Endodermal cell (in vitro differentiated cells): ENCODE data around the gene LTBP2. TPM values are rescaled to one million over a fixed set of nuclear protein-coding genes. Genes with fewer than 3 reads are reported as not detected.

Experiments
- DNase-seq: peaks from one replicate; pipeline ENCODE4 v3.0.0-alpha.2; 2017
- H3K27ac ChIP-seq: 2 replicates; pipeline ENCODE4 v1.5.1; 2013; ENCODE audit warnings: mild to moderate bottlenecking, low read depth, low read length, moderate library complexity
- H3K27me3 ChIP-seq: 2 replicates; pipeline ENCODE4 v1.6.1; 2013; ENCODE audit warnings: mild to moderate bottlenecking, low read length, moderate library complexity; ENCODE audit not compliant: insufficient read depth, control insufficient read depth, poor library complexity, severe bottlenecking
- H3K36me3 ChIP-seq: 2 replicates; pipeline ENCODE4 v1.7.0; 2013; ENCODE audit warnings: mild to moderate bottlenecking, low read length, moderate library complexity; ENCODE audit not compliant: control insufficient read depth, insufficient read depth
- H3K4me1 ChIP-seq: one replicate; pipeline ENCODE4 v1.7.0; 2013; ENCODE audit warnings: low read length; ENCODE audit not compliant: control insufficient read depth, insufficient read depth
- H3K4me3 ChIP-seq: 2 replicates; pipeline ENCODE4 v1.5.1; 2013; ENCODE audit warnings: mild to moderate bottlenecking, low read length, moderate library complexity
- H3K9ac ChIP-seq: 2 replicates; pipeline ENCODE4 v1.6.1; 2013; ENCODE audit warnings: mild to moderate bottlenecking, low read length, moderate library complexity; ENCODE audit not compliant: poor library complexity, severe bottlenecking; ENCODE audit errors: extremely low read depth
- H3K9me3 ChIP-seq: 2 replicates; pipeline ENCODE4 v1.6.1; 2013; ENCODE audit warnings: mild to moderate bottlenecking, low read length, moderate library complexity; ENCODE audit not compliant: control insufficient read depth
- H3K27ac Mint-ChIP-seq: 2 replicates; pipeline ENCODE4 v1.8.0; 2020; ENCODE audit warnings: mixed read lengths
- H3K27me3 Mint-ChIP-seq: 2 replicates; pipeline ENCODE4 v1.8.0; 2021; ENCODE audit warnings: mild to moderate bottlenecking, mixed read lengths; ENCODE audit not compliant: insufficient read depth
- H3K36me3 Mint-ChIP-seq: 2 replicates; pipeline ENCODE4 v1.8.0; 2020; ENCODE audit warnings: low read depth, mixed read lengths
- H3K4me1 Mint-ChIP-seq: 2 replicates; pipeline ENCODE4 v1.8.0; 2020; ENCODE audit warnings: mixed read lengths
- H3K4me3 Mint-ChIP-seq: 2 replicates; pipeline ENCODE4 v1.8.0; 2020; ENCODE audit warnings: mild to moderate bottlenecking, moderate library complexity, mixed read lengths
- H3K9me3 Mint-ChIP-seq: 2 replicates; pipeline ENCODE4 v1.8.0; 2020; ENCODE audit warnings: mild to moderate bottlenecking, mixed read lengths
- CTCF ChIP-seq: fragments of 200-600 bp; sonication (generic); conservative IDR thresholded peaks from 2 replicates; pipeline ENCODE4 v1.5.0; 2021; ENCODE audit warnings: antibody characterized with exemption, mild to moderate bottlenecking
- WGBS, 2 experiments: methylation state at CpG; one replicate each; pipeline versions ENCODE4 v1.1.5 to v1.1.7; 2013; ENCODE audit warnings: missing lambda C conversion rate in 2 of 2, mixed read lengths in 1 of 2; ENCODE audit not compliant: insufficient coverage in 1 of 2, insufficient read length in 1 of 2; 5-methylcytosine and 5-hydroxymethylcytosine counted together
- total RNA-seq, 2 donors: library from RNA; stranded (reverse); fragmentation: NEBNext Ultra II Directional in 1 of 2; extraction: Animal tissue kit (Norgen Biotek cat#: 25700) in 1 of 2; gene quantifications; 2 replicates in 1 of 2; 3 replicates in 1 of 2; pipeline ENCODE4 v1.2.1, GENCODE V29; 2021

The LTBP2 gene
- total RNA-seq, 2 donors from 2014 or later, result 1.7 to 2.9 TPM

GRCh38 chr14:74558655-74559054 lies 53.4 kb downstream of the LTBP2 start:
- Histone ChIP-seq H3K9ac (no peak overlapping the region), H3K27ac (no peak overlapping the region), H3K9me3 (no peaks in the 10 kb centered on the region), H3K27me3 (no peaks in the 10 kb centered on the region), H3K4me1 (no peaks in the 10 kb centered on the region), H3K4me3 (no peak overlapping the region), H3K36me3 (no peaks in the 10 kb centered on the region)
- H3K4me1 Mint-ChIP-seq, result peaks cover 6% of the 10 kb centered on the region
- H3K9me3 Mint-ChIP-seq, result no peaks in the 10 kb centered on the region
- H3K27ac Mint-ChIP-seq, result no peak overlapping the region
- 89% methylated on average over 1 of the region's 1 CpG; no CpG with 5 or more reads in 1 of the 2 experiments for WGBS, 2 experiments
- H3K27me3 Mint-ChIP-seq, result peaks cover 2% of the 10 kb centered on the region
- no peak for DNase-seq
- no peaks in the 10 kb centered on the region for H3K36me3 Mint-ChIP-seq
- TF ChIP-seq CTCF, result no peak
- no peak overlapping the region for H3K4me3 Mint-ChIP-seq

- WGBS, 2 experiments, result 88% methylated on average over 4 to 5 of the region's 5 CpGs
- TF ChIP-seq CTCF, result no peak
- H3K9ac ChIP-seq, result no peak overlapping the region
These were observed 54.3 kb downstream of the LTBP2 start for GRCh38 chr14:74557691-74558090.

GRCh38 chr14:74555476-74556050 lies 56.5 kb downstream of the LTBP2 start:
- Histone ChIP-seq H3K36me3 (no peaks in the 10 kb centered on the region), H3K27ac (no peak overlapping the region), H3K4me1 (peaks cover 7% of the 10 kb centered on the region), H3K9ac (no peak overlapping the region), H3K9me3 (no peaks in the 10 kb centered on the region), H3K4me3 (no peak overlapping the region), H3K27me3 (no peaks in the 10 kb centered on the region)
- no peaks in the 10 kb centered on the region for H3K36me3 Mint-ChIP-seq
- H3K27me3 Mint-ChIP-seq, result peaks cover 2% of the 10 kb centered on the region
- H3K4me1 Mint-ChIP-seq, result peaks cover 8% of the 10 kb centered on the region
- H3K9me3 Mint-ChIP-seq, result no peaks in the 10 kb centered on the region
- no peak overlapping the region for H3K27ac Mint-ChIP-seq
- TF ChIP-seq CTCF, result no peak
- H3K4me3 Mint-ChIP-seq, result no peak overlapping the region
- no peak for DNase-seq
- WGBS, 2 experiments, result 93 to 100% methylated on average over 12 to 15 of the region's 15 CpGs

More at GRCh38 chr14:74557691-74558090, 54.3 kb downstream of the LTBP2 start:
- Histone ChIP-seq H3K4me1 (no peaks in the 10 kb centered on the region), H3K27me3 (no peaks in the 10 kb centered on the region), H3K9me3 (no peaks in the 10 kb centered on the region), H3K36me3 (no peaks in the 10 kb centered on the region), H3K27ac (no peak overlapping the region), H3K4me3 (no peak overlapping the region)
- H3K9me3 Mint-ChIP-seq, result no peaks in the 10 kb centered on the region
- no peak for DNase-seq
- peaks cover under 1% of the 10 kb centered on the region for H3K4me1 Mint-ChIP-seq
- peaks cover 2% of the 10 kb centered on the region for H3K27me3 Mint-ChIP-seq
- no peak overlapping the region for H3K27ac Mint-ChIP-seq
- H3K36me3 Mint-ChIP-seq, result no peaks in the 10 kb centered on the region
- H3K4me3 Mint-ChIP-seq, result no peak overlapping the region
